ENCODE measurements around the gene NELFB.
A peak's percentile ranks its signal among the peaks of the same experiment; 100 is the strongest.

Gene NELFB

GRCh38 chr9:137268538-137269201 lies 13.5 kb downstream of the NELFB start:
- no peak for DNase-seq (ENCODE audit: low spot score)

DNA sequence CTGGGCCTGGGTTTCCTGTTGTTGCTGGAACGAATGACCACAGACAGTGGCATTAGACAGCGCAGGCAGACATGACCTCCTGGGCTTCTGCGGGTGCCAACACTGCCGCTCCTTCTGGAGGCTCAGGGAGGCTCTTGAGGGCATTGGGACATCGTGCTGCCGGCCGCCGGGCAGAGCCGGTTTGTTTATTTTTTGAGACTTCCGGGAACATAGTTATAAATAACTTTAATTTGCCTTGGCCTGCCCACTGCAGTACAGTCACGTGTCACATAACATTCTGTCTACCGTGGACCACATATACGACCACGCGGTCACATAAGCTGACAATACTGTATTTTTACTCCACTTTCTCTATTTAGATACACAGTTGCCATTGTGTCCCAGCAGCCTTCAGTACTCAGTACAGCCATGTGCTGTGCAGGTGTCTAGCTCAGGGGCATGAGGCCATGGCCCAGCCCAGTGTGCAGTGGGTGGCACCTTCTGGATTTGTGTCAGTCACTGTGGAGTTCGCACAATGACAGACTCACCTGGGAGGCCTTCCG lies 14.2 kb downstream of the NELFB start:
- DNase-seq (ENCODE audit: low spot score), result no peak

- DNase-seq (ENCODE audit: low spot score), result no peak
These were observed 16.0 kb downstream of the NELFB start for GRCh38 chr9:137270929-137271695.

- no peak for DNase-seq (ENCODE audit: low spot score)
These were observed 16.6 kb downstream of the NELFB start for GRCh38 chr9:137271696-137272076.

DNA sequence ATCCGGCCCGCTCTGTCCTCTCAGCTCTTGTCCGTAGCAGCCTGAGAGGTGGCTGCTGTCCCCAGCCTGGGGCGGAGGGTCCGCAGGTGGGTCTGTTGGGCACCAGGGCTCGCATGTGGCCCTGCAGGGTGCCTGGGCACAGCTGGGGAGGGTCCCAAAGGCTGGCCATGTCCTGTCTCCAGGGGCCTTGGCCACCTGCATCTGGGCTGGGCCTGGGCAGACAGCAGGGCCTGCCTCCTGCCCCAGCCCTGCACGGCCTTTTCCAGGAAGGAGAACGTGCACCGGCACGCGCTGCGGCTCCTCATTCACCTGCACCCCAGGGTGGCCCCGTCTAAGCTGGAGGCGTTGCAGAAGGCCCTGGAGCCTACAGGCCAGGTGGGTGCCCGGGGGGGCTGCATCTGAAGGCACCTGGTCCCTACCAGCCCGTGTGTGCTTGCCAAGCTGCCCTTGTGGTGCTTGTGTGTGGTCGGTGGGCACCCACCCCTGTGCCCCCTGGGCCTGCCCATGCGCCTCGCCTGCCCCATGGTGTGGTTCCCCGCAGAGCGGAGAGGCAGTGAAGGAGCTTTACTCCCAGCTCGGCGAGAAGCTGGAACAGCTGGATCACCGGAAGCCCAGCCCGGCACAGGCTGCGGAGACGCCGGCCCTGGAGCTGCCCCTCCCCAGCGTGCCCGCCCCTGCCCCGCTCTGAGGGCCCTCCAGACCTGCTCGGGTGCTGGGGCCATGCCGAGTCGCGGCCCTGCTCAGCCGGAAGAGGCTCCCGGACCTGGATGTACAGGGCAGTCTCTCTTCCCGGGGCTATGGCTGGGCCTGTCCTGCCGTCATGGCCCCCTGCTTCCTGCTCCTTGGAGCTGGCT lies 17.3 kb downstream of the NELFB start:
- no peak for DNase-seq (ENCODE audit: low spot score)

- DNase-seq (ENCODE audit: low spot score), result no peak
These were observed 18.0 kb downstream of the NELFB start for GRCh38 chr9:137273095-137273490.

DNA sequence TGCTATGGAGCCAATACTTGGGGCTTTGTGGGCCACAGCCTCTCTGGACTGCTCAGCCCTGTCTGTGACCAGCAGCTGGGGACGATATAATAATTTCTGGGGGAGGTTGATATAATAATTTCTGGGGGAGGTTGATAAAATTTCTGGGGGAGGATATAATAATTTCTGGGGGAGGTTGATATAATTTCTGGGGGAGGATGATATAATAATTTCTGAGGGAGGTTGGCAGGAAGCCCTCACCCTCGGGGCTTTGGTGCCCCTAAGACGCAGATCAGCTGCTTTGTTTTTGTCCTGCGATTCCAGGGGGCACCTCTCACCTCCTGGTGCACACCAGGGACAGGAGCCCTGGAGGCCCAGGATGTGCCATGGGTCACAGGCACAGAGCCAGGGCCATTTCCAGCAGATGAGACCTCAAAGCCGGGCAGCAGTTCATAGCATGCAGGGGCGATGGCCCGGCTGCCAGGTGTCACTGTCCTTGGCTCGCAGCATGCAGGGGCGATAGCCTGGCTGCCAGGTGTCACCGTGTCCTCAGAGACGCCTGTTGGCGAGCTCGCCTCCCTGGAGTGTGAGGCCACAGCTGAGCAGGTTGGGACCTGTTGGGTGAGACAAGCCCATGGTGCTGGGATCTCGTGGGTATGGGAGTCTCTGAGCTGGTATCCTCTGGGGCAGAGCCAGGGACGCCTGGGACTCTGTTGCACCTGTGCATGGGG lies 18.6 kb downstream of the NELFB start:
- DNase-seq (ENCODE audit: low spot score), result no peak

DNA sequence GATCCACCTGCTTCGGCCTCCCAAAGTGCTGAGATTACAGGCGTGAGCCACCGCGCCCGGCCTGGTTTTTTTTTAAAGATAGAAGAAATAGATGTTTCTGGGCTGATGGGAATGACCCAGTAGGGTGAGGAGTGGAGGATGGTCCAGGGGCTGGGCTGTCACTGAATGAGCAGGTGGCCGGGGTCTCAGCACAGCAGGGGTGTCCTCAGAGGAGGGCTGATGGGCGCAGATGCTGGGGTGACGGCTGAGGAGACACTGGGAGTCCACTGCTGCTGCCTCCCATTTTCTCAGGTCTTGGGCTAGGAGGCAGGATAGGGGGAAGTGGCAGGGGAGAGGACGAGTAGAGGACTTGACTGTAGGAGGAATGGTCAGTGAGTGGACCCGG lies 20.1 kb downstream of the NELFB start:
- DNase-seq (ENCODE audit: low spot score), result no peak

- DNase-seq (ENCODE audit: low spot score), result no peak
These were observed 20.7 kb downstream of the NELFB start for GRCh38 chr9:137275588-137276472.

DNA sequence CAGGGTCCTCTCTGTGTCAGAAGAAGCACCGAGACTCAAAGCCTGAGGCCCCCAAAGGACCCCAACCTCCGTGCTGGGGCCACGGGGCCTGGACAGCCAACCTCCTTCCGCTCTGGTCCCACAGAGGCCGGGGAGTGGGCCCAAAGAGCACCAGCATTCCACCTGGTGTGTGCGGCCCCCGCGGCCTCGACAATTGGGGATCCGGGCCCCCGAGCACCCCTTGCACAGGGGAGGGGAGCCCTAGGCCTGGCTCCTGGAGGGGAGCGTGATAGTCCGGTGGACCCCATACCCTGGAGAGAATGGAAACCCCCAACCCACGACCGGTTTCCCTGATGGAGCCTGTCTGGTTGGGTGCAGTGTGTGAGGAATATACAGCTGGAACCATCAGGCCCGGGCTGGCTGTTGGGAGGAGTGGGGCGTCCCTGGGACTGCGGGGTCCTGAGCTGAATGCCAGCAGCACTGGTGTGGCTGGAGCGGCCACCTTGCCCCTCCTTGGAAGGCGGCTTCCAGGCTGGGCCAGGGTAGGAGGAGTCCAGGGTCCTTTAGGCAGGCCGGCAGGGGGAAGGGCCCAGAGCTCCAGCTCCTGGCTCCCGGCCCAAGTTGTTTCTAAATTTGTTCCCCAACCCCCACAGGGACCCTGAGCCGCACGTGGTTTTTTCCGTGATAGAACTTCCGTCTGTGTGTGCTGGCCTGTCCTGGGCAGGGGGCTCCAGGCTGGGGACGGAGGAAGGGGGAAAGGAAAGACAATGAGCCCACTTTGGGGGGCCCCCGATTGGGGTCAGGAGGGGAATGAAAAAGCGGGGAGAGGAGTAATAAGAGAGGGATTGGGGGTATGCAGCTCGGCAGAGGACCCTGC lies 21.6 kb downstream of the NELFB start:
- no peak for DNase-seq (ENCODE audit: low spot score)

- DNase-seq (ENCODE audit: low spot score), result no peak
These were observed 22.4 kb downstream of the NELFB start, which contains the start of gene TOR4A for GRCh38 chr9:137277329-137278041. Gene TOR4A (plus strand): TSS chr9:137277726. CDS start chr9:137278690, 964 bp downstream.

GRCh38 chr9:137278061-137278701 lies 23.1 kb downstream of the NELFB start:
- DNase-seq (ENCODE audit: low spot score), result no peak

DNA sequence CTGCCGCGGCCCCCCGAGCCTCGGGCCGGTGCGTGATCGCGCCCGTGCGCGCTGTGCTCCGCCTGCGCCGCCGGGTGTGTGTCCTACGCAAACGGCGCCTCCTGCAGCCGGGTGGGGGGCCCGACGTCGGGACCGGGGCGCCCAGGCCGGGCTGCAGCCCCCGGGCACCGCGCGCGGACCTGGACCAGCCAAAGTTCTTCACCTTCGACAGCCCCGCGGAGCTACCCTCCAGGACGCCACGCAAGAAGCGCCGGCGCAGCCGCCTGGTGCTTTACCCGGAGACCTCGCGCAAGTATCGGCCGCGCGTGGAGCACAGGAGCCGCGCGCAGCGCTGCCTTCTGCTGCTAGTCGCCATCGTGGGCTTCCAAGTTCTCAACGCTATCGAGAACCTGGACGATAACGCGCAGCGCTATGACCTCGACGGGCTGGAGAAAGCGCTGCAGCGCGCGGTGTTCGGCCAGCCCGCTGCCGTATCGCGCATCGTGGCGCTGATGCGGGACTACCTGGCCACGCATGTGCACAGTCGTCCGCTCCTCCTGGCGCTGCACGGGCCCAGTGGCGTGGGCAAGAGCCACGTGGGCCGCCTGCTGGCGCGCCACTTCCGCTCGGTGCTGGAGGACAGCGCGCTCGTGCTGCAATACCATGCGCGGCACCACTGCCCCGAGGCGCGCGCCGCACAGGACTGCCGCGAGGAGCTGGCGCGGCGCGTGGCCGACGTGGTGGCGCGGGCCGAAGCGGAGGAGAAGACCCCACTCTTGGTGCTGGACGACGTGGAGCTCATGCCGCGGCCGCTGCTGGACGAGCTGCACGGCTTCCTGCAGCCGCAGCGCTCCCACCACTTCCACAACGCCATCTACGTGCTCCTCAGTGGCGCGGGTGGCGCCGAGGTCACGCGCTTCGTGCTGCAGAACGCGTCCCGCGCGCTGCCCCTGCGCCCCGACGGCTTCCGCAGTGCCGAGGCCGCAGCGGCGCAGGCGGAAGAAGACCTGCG lies 23.9 kb downstream of the NELFB start:
- no peak for DNase-seq (ENCODE audit: low spot score)

DNA sequence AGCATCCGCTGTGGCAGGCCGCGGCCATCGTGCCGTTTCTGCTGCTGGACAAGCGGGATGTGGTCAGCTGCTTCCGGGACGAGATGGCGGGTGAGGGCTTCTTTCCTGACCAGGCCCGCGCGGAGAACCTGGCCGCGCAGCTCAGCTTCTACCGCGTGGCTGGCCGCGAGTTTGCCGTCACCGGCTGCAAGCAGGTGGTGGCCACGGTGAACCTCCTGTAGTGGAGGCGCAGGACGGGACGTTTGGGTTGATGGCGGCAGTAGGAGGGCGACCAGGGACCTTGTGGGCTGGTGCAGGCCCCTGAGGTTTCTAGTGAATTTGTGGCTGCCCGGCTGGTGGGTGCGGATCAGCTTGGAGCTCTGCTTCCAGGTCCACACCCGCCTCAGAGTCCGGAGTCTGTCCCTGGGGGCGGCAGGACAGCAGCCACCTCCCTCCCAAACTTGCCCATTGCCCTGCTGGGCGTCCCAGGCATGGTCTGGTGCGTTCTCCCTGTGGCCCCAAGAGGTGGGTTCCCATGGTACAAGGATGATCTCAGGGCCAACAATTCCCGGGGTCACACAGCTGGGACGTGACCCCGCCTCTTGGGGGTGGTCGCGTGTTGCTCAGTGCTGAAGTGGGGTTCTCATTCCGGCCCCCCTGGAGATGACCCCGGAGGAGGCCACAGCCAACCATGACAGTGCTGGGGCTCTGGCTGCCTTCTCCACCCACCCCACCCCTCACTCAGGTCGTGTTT lies 24.8 kb downstream of the NELFB start:
- no peak for DNase-seq (ENCODE audit: low spot score)

DNA sequence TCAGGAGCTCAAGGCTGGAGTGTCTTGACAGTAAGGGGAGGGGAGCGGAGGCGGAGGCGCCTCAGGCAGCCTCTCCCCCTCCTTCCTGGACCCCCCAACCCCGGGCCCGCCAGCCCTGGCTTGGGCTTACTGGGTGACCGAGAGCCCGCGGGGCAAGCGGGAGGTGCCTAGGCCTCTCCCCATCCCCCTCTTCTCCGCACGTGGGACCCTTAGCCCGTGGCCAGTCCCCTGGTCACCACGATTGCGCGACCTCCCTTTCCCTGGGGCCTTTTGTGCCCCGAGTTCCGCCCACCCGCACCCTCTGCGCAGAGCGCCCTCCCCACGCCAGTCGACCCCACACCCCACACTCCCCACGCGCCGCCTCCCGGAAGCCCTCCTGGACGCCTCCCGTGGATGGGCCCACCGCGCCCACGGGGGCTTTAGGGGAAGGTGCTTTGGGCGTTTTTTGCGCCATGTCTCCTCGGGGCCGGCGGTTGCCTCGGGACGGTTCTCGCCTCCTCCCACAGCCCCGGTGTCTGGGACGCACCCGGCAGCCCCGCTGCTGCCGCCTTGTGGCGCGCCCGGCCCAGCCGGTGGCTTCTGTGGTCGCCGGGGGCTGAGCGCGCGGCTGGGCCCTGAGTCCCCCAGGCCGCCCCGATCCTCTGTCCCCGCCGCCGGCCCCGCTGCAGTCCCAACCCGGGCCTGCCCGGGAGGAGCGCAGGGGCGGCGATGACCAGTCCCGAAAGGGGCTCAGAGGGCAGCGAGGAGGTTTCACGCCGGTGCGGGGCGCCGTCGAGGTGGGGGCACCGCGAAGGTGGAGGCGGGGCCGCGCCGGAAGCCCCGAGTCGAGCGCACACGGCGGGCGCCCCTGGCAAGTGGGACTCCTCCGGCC lies 25.6 kb downstream of the NELFB start:
- DNase-seq (ENCODE audit: low spot score), result peak; percentile 90

All from D341Med (cell line).